GM12892 (cell line): ENCODE measurements around the gene PRELP. TPM values are rescaled to one million over a fixed set of nuclear protein-coding genes. Genes with fewer than 3 reads are reported as not detected.

Experiments
- DNase-seq: peaks from one replicate; pipeline ENCODE4 v3.0.0; 2011; ENCODE audit not compliant: insufficient read length
- FAIRE-seq: peaks from 2 replicates; lab custom pipeline; 2011; peaks lifted over from hg19 to GRCh38; lab: Jason Lieb, UNC
- POLR2A ChIP-seq: IDR thresholded peaks from 2 replicates; pipeline ENCODE4 v1.6.1; 2011; ENCODE audit warnings: low read depth, low read length, control low read depth
- POLR2AphosphoS5 ChIP-seq: IDR thresholded peaks from 2 replicates; pipeline ENCODE4 v1.6.1; 2011; ENCODE audit warnings: low read depth, low read length, control low read depth
- TAF1 ChIP-seq: IDR thresholded peaks from 2 replicates; pipeline ENCODE4 v1.6.1; 2011; ENCODE audit warnings: low read depth, mild to moderate bottlenecking, control low read depth, low read length, borderline replicate concordance
- polyA plus RNA-seq: library from polyadenylated mRNA; unstranded; fragments of >200 nt; gene quantifications from one replicate; pipeline ENCODE4 v1.2.1, GENCODE V29; 2012; ENCODE audit warnings: missing spikeins, inconsistent platforms; ENCODE audit not compliant: missing spikeins

Gene PRELP
- not detected for polyA plus RNA-seq

GRCh38 chr1:203475012-203475981 is at the start of gene PRELP:
Gene PRELP, plus strand, starts transcription at chr1:203475806. Its CDS starts 7,379 bp downstream, at chr1:203483185.
- FAIRE-seq: no peak
- TF ChIP-seq TAF1 (no peak), POLR2A (no peak), POLR2AphosphoS5 (no peak)
- DNase-seq: no peak

GRCh38 chr1:203426366-203426765 is 49.2 kb upstream of the PRELP start:
- TF ChIP-seq POLR2A: no peak
- TF ChIP-seq POLR2AphosphoS5: no peak
- TF ChIP-seq TAF1: no peak
- FAIRE-seq (no peak), DNase-seq (no peak)

GRCh38 chr1:203426870-203427269 is 48.7 kb upstream of the PRELP start:
- no peak for DNase-seq
- no peak for FAIRE-seq
- TF ChIP-seq TAF1 (no peak), POLR2A (no peak), POLR2AphosphoS5 (no peak)

GRCh38 chr1:203427451-203427850 is 48.2 kb upstream of the PRELP start:
- FAIRE-seq (no peak), DNase-seq (no peak)
- TF ChIP-seq POLR2A: no peak
- no peak for TF ChIP-seq TAF1
- TF ChIP-seq POLR2AphosphoS5: no peak

- peak; percentile 87 for FAIRE-seq
- 0 out of 2 replicates have a peak, but pooled peaks have one; percentile 44 for TF ChIP-seq POLR2AphosphoS5
- TF ChIP-seq POLR2A: peak; percentile 56; the same call in 1 of the 2 replicates
- no peak for TF ChIP-seq TAF1
- DNase-seq: no peak
These were observed 46.5 kb upstream of the PRELP start for GRCh38 chr1:203428981-203429599.

GRCh38 chr1:203435615-203436014 is 40.0 kb upstream of the PRELP start:
- FAIRE-seq: no peak

GRCh38 chr1:203437696-203438315 is 37.8 kb upstream of the PRELP start:
- DNase-seq (no peak), FAIRE-seq (no peak)
- TF ChIP-seq TAF1: no peak
- TF ChIP-seq POLR2AphosphoS5: no peak
- no peak for TF ChIP-seq POLR2A

More at GRCh38 chr1:203435615-203436014, 40.0 kb upstream of the PRELP start:
- TF ChIP-seq POLR2A (no peak), POLR2AphosphoS5 (no peak), TAF1 (no peak)
- DNase-seq: no peak

GRCh38 chr1:203439131-203439730 is 36.4 kb upstream of the PRELP start:
- no peak for TF ChIP-seq TAF1
- DNase-seq (no peak), FAIRE-seq (no peak)

GRCh38 chr1:203440771-203441170 is 34.8 kb upstream of the PRELP start:
- no peak for DNase-seq
- FAIRE-seq: no peak
- TF ChIP-seq TAF1 (no peak), POLR2A (no peak), POLR2AphosphoS5 (no peak)

- no peak for TF ChIP-seq POLR2AphosphoS5
- TF ChIP-seq TAF1: no peak
- TF ChIP-seq POLR2A: no peak
- no peak for FAIRE-seq
- no peak for DNase-seq
These were observed 33.8 kb upstream of the PRELP start for GRCh38 chr1:203441766-203442165.

- no peak for FAIRE-seq
- TF ChIP-seq TAF1 (no peak), POLR2AphosphoS5 (no peak), POLR2A (no peak)
- DNase-seq: no peak
These were observed 32.8 kb upstream of the PRELP start for GRCh38 chr1:203442821-203443220.
